ELF-1 (cell line): ENCODE data around the gene ALB.

Experiments
- DNase-seq: peaks from one replicate; pipeline ENCODE4 v3.0.0-alpha.2; 2016; ENCODE audit warnings: low read depth, low spot score

The ALB gene

GRCh38 chr4:73408181-73408867 lies 4.2 kb downstream of the ALB start:
- no peak for DNase-seq

GRCh38 chr4:73409012-73409862 lies 5.2 kb downstream of the ALB start:
- DNase-seq: no peak

GRCh38 chr4:73409978-73410548 lies 6.0 kb downstream of the ALB start:
- DNase-seq: no peak

- DNase-seq: no peak
These were observed 7.0 kb downstream of the ALB start for GRCh38 chr4:73410916-73411730.

- no peak for DNase-seq
These were observed 7.8 kb downstream of the ALB start for GRCh38 chr4:73411731-73412414.

GRCh38 chr4:73413294-73413755 lies 9.2 kb downstream of the ALB start:
- DNase-seq: no peak

- no peak for DNase-seq
These were observed 10.8 kb downstream of the ALB start for GRCh38 chr4:73414936-73415271.

- DNase-seq: no peak
These were observed 11.7 kb downstream of the ALB start for GRCh38 chr4:73415807-73416238.

GRCh38 chr4:73416423-73417087 lies 12.5 kb downstream of the ALB start:
- DNase-seq: no peak

- DNase-seq: no peak
These were observed 13.3 kb downstream of the ALB start for GRCh38 chr4:73417342-73417741.

GRCh38 chr4:73417973-73418372 lies 13.9 kb downstream of the ALB start:
- peak; percentile 2 for DNase-seq

GRCh38 chr4:73418677-73419076 lies 14.6 kb downstream of the ALB start:
- DNase-seq: no peak

- no peak for DNase-seq
These were observed 15.3 kb downstream of the ALB start for GRCh38 chr4:73419106-73420038.

- no peak for DNase-seq
These were observed 16.5 kb downstream of the ALB start for GRCh38 chr4:73420615-73421014.

GRCh38 chr4:73421708-73422457 lies 17.8 kb downstream of the ALB start:
- no peak for DNase-seq

- DNase-seq: no peak
These were observed 18.3 kb downstream of the ALB start for GRCh38 chr4:73422458-73422752.

GRCh38 chr4:73423184-73423583 lies 19.1 kb downstream of the ALB start:
- DNase-seq: no peak

GRCh38 chr4:73426666-73427065 lies 22.6 kb downstream of the ALB start:
- no peak for DNase-seq

GRCh38 chr4:73429118-73429517 lies 25.0 kb downstream of the ALB start:
- no peak for DNase-seq
